H1 (cell line): ENCODE data around the gene MEF2B. TPM values are rescaled to one million over a fixed set of nuclear protein-coding genes. Genes with fewer than 3 reads are reported as not detected.

ENCODE experiments used
- BACH1 ChIP-seq: IDR thresholded peaks from 2 replicates; pipeline ENCODE4 v1.6.1; 2012; ENCODE audit warnings: low read length, improper control_type of control experiment
- BCL11A ChIP-seq, 2 experiments: IDR thresholded peaks; one replicate each; pipeline ENCODE4 v1.6.1; 2011; ENCODE audit warnings: low read depth in 2 of 2, low read length in 2 of 2, mild to moderate bottlenecking in 2 of 2
- BRCA1 ChIP-seq: IDR thresholded peaks from 2 replicates; pipeline ENCODE4 v1.6.1; 2012; ENCODE audit warnings: low read depth, low read length, improper control_type of control experiment
- CBX5 ChIP-seq: fragments of 300-800, 300-1000 bp; sonication (generic); IDR thresholded peaks from 2 replicates; pipeline ENCODE4 v1.7.1; 2016; ENCODE audit warnings: antibody characterized with exemption, low read length, low read depth
- CEBPB ChIP-seq: IDR thresholded peaks from 2 replicates; pipeline ENCODE4 v1.6.1; 2012; ENCODE audit warnings: low read depth, low read length
- CHD1 ChIP-seq: IDR thresholded peaks from 2 replicates; pipeline ENCODE4 v1.6.1; 2012; ENCODE audit warnings: low read depth, low read length, improper control_type of control experiment
- E2F6 ChIP-seq: IDR thresholded peaks from 2 replicates; pipeline ENCODE4 v1.6.1; 2012; ENCODE audit warnings: inconsistent platforms
- EP300 ChIP-seq, 2 experiments: IDR thresholded peaks; 1 replicate in 1 of 2; 2 replicates in 1 of 2; pipeline ENCODE4 v1.6.1; 2011 to 2012; ENCODE audit warnings: low read depth in 2 of 2, low read length in 2 of 2, mild to moderate bottlenecking in 2 of 2, borderline replicate concordance in 1 of 2, inconsistent platforms in 1 of 2, moderate library complexity in 1 of 2
- EZH2 ChIP-seq: fragments of 200-600 bp; sonication (generic); IDR thresholded peaks from 2 replicates; pipeline ENCODE4 v1.7.1; 2012; ENCODE audit warnings: low read depth, mild to moderate bottlenecking, moderate library complexity, low read length, inconsistent platforms; ENCODE audit not compliant: severe bottlenecking
- FOSL1 ChIP-seq: IDR thresholded peaks from 2 replicates; pipeline ENCODE4 v1.6.1; 2011; ENCODE audit warnings: mild to moderate bottlenecking, low read depth, low read length, moderate library complexity; ENCODE audit not compliant: insufficient read depth
- GTF2F1 ChIP-seq: IDR thresholded peaks from 2 replicates; pipeline ENCODE4 v1.6.1; 2012; ENCODE audit warnings: low read depth, low read length, improper control_type of control experiment, borderline replicate concordance
- HDAC2 ChIP-seq, 2 experiments: fragments of 300-600 bp in 1 of 2; sonication (generic) in 1 of 2; IDR thresholded peaks; 2 replicates each; pipeline ENCODE4 v1.6.1; 2011 to 2012; ENCODE audit warnings: low read depth in 2 of 2, low read length in 2 of 2, mild to moderate bottlenecking in 2 of 2, moderate library complexity in 2 of 2, borderline replicate concordance in 1 of 2, inconsistent platforms in 1 of 2
- JUND ChIP-seq: IDR thresholded peaks from 2 replicates; pipeline ENCODE4 v1.6.1; 2011; ENCODE audit warnings: mild to moderate bottlenecking, improper control_type of control experiment, low read length
- KDM5A ChIP-seq: fragments of 200-600 bp; IDR thresholded peaks from 2 replicates; pipeline ENCODE4 v1.7.1; 2012; ENCODE audit warnings: mild to moderate bottlenecking, low read length, inconsistent platforms, mixed read lengths
- POLR2A ChIP-seq, 2 experiments: IDR thresholded peaks; 1 replicate in 1 of 2; 2 replicates in 1 of 2; pipeline ENCODE4 v1.6.1; 2011; ENCODE audit warnings: low read depth in 2 of 2, low read length in 2 of 2, mild to moderate bottlenecking in 2 of 2; ENCODE audit errors: control extremely low read depth in 1 of 2
- POLR2AphosphoS5 ChIP-seq: IDR thresholded peaks from 2 replicates; pipeline ENCODE4 v1.6.1; 2011; ENCODE audit warnings: low read depth, low read length
- RBBP5 ChIP-seq: IDR thresholded peaks from 2 replicates; pipeline ENCODE4 v1.7.1; 2012; ENCODE audit warnings: low read depth, mild to moderate bottlenecking, inconsistent platforms, low read length, moderate library complexity, borderline replicate concordance
- SAP30 ChIP-seq: fragments of 300-600 bp; sonication (generic); IDR thresholded peaks from 2 replicates; pipeline ENCODE4 v1.7.1; 2012; ENCODE audit warnings: low read length, moderate library complexity, mild to moderate bottlenecking, inconsistent platforms; ENCODE audit not compliant: insufficient read depth, insufficient replicate concordance
- SIN3A ChIP-seq, 2 experiments: IDR thresholded peaks in 1 of 2; conservative IDR thresholded peaks in 1 of 2; 2 replicates each; pipeline ENCODE4 v1.6.1; 2011 to 2012; ENCODE audit warnings: low read length in 2 of 2, improper control_type of control experiment in 1 of 2, low read depth in 1 of 2, mild to moderate bottlenecking in 1 of 2
- SIX5 ChIP-seq: IDR thresholded peaks from 2 replicates; pipeline ENCODE4 v1.6.1; 2011; ENCODE audit warnings: mild to moderate bottlenecking, low read depth, low read length
- SP1 ChIP-seq: IDR thresholded peaks from 2 replicates; pipeline ENCODE4 v1.6.1; 2011; ENCODE audit warnings: low read depth, low read length
- SP4 ChIP-seq: IDR thresholded peaks from 2 replicates; pipeline ENCODE4 v1.6.1; 2012; ENCODE audit warnings: low read length, inconsistent platforms
- TAF1 ChIP-seq: IDR thresholded peaks from 2 replicates; pipeline ENCODE4 v1.6.1; 2011; ENCODE audit warnings: mild to moderate bottlenecking, low read depth, low read length
- YY1 ChIP-seq: IDR thresholded peaks from 2 replicates; pipeline ENCODE4 v1.6.1; 2011; ENCODE audit warnings: low read depth, mild to moderate bottlenecking, low read length
- polyA plus RNA-seq, 7 experiments: library from polyadenylated mRNA; depleted of rRNA in 3 of 7; stranded (reverse) in 5 of 7; unstranded in 2 of 7; fragments of >200 nt in 5 of 7; fragments of 200-250 nt in 2 of 7; gene quantifications; 1 replicate in 5 of 7; 2 replicates in 1 of 7; 4 replicates in 1 of 7; pipeline versions ENCODE4 v1.2.1 to v1.2.3, GENCODE V29; 2011 to 2013; ENCODE audit warnings: missing spikeins in 2 of 7, mixed read lengths in 2 of 7
- total RNA-seq: library from RNA; stranded (reverse); fragmentation: NEBNext Ultra II Directional; extraction: Animal tissue kit (Norgen Biotek cat#: 25700); gene quantifications from 2 replicates; pipeline ENCODE4 v1.2.1, GENCODE V29; 2021

The MEF2B gene
- total and polyA plus RNA-seq, 2 of the 8 experiments (the other 6 are each of a cell fraction or from before 2014, with no cell fraction given), result 2.8 to 3.7 TPM

DNA sequence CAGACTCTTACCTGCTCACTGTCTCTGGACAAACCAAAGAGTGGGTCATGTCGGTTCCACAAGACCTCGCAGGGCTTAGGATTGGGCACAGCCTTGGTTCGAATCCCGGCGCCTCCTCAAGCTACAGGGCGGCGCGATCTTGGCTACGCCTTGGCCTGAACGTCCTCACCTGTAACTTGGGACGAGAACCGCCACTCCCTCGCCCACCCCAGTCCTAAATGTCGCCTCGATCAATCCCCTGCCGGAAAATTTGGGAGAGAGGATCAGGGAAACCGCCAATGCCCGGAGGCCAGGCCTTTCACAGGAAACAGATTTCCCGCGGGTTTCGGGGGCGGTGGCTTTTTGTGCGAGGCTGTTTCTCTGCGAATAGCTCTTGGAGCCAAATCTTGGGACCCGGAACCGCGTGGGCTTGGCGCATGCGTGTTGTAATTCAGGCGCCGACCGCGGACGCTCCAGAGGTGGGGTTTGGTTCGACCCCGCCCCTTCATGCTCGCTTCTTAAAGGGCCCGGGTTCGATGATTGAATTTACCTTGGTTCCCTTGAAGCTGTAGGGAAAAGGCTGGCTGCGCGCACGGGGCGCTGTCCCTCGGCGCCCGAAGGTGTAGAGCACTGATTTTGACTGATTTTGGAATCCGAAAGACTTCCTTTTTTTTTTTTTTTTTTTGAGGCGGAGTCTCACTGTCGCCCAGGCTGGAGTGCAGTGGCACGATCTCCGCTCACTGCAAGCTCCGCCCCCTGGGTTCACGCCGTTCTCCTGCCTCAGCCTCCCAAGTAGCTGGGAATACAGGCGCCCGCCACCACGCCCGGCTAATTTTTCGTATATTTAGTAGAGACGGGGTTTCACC, 33.2 kb upstream of the MEF2B start, which contains the start of gene NR2C2AP (continued):
- TF ChIP-seq BCL11A (IDR thresholded peaks at IDR 0.05; ENCODE audit: low read depth in 2 of 2, low read length in 2 of 2) (no peak), GTF2F1 (no peak), HDAC2 (IDR thresholded peaks at IDR 0.05; ENCODE audit: borderline replicate concordance in 1 of 2, low read depth in 2 of 2, low read length in 2 of 2) (0 out of 4 replicates have a peak, but pooled peaks have one; percentile 4 to 43), JUND (no peak), CEBPB (no peak), RBBP5 (no peak), POLR2A (IDR thresholded peaks at IDR 0.05; ENCODE audit: control extremely low read depth in 1 of 2, low read depth in 2 of 2, low read length in 2 of 2) (no peak), SAP30 (no peak), BRCA1 (no peak), CBX5 (no peak), YY1 (no peak), BACH1 (0 out of 2 replicates have a peak, but pooled peaks have one; percentile 31), SP1 (0 out of 2 replicates have a peak, but pooled peaks have one; percentile 12), TAF1 (peak; percentile 41; the same call in 1 of the 2 replicates), FOSL1 (no peak), SP4 (no peak), SIN3A (conservative IDR thresholded peaks at IDR 0.05 in 1 of 2, IDR thresholded peaks at IDR 0.05 in 1 of 2; ENCODE audit: low read depth in 1 of 2, low read length in 2 of 2) (0 out of 4 replicates have a peak, but pooled peaks have one; percentile 17 to 50), E2F6 (peak; percentile 65), POLR2AphosphoS5 (0 out of 2 replicates have a peak, but pooled peaks have one; percentile 12), CHD1 (no peak), SIX5 (no peak), KDM5A (no peak), EP300 (IDR thresholded peaks at IDR 0.05; ENCODE audit: borderline replicate concordance in 1 of 2, low read depth in 2 of 2, low read length in 2 of 2) (no peak), EZH2 (no peak)
